HepG2 (cell line): ENCODE data around the gene HNRNPA2B1. TPM values are rescaled to one million over a fixed set of nuclear protein-coding genes. Genes with fewer than 3 reads are reported as not detected.
"Not testable (repeated sequence)": the region's sequence is repeated elsewhere in the genome, so short reads cannot be mapped to it uniquely, and the experiment has no call there.

Source experiments
- ATAC-seq: fragments of 200-7000 bp; cut with Tn5 transposase; 3 replicates; pipeline ENCODE4 v1.9.1; 2020; ENCODE audit warnings: mild to moderate bottlenecking, moderate library complexity
- BruUV-seq: library from RNA; stranded (reverse); fragments of 400-500 nt; replicated peaks from 2 replicates; lab custom pipeline; 2021; lab: Mats Ljungman, UMichigan
- CTCF ChIA-PET: fragments of 300-600 bp; formaldehyde crosslinking; extraction: SDS; loops from one replicate; lab custom pipeline; 2021; ENCODE audit warnings: low total read pairs, inconsistent platforms, low intra/inter-chr PET ratio; lab: Yijun Ruan, JAX
- POLR2A ChIA-PET: fragments of 350-600 bp; sonication (Branson Sonifier 250); formaldehyde crosslinking; loops from one replicate; lab custom pipeline; 2020; ENCODE audit warnings: antibody characterized with exemption, inconsistent platforms; lab: Yijun Ruan, JAX
- DNase-seq: peaks from one replicate; pipeline ENCODE4 v3.0.0-alpha.2; 2015; ENCODE audit warnings: low spot score
- FAIRE-seq: peaks from 3 replicates; lab custom pipeline; 2011; peaks lifted over from hg19 to GRCh38; lab: Jason Lieb, UNC
- H2AFZ ChIP-seq: one replicate; pipeline ENCODE4 v1.6.1; 2011; ENCODE audit warnings: low read length, inconsistent platforms
- H3K27ac ChIP-seq: fragments of 300-600 bp; 3 replicates; pipeline ENCODE4 v1.8.0; 2011; ENCODE audit warnings: mixed run types, mild to moderate bottlenecking, mixed read lengths, low read length, inconsistent platforms; ENCODE audit not compliant: insufficient read depth; ENCODE audit errors: extremely low read length
- H3K27me3 ChIP-seq, 2 experiments: fragments of 200-600 bp in 1 of 2; 2 replicates in 1 of 2; 3 replicates in 1 of 2; pipeline versions ENCODE4 v1.6.0 to v1.8.0; 2011; ENCODE audit warnings: low read length in 2 of 2, mild to moderate bottlenecking in 2 of 2, moderate library complexity in 2 of 2, inconsistent platforms in 1 of 2; ENCODE audit not compliant: insufficient read depth in 2 of 2, control insufficient read depth in 1 of 2
- H3K36me3 ChIP-seq, 2 experiments: fragments of 200-600 bp in 1 of 2; replicated peaks in 1 of 2; 2 replicates in 1 of 2; 3 replicates in 1 of 2; pipeline versions ENCODE4 v1.5.1 to v1.8.0; 2011; ENCODE audit warnings: low read length in 2 of 2, inconsistent platforms in 1 of 2; ENCODE audit not compliant: insufficient read depth in 2 of 2, control insufficient read depth in 1 of 2
- H3K4me1 ChIP-seq: 2 replicates; pipeline ENCODE4 v1.5.1; 2012; ENCODE audit warnings: low read length, inconsistent platforms; ENCODE audit not compliant: insufficient read depth
- H3K4me2 ChIP-seq: 2 replicates; pipeline ENCODE4 v1.6.0; 2011; ENCODE audit warnings: low read depth, low read length, inconsistent platforms
- H3K4me3 ChIP-seq, 3 experiments: fragments of 200-600 bp in 1 of 3; sonication (generic), shearing (Covaris generic) in 1 of 3; replicated peaks in 1 of 3; 2 replicates each; pipeline ENCODE4 v1.5.1; 2011 to 2016; ENCODE audit warnings: low read length in 3 of 3, inconsistent platforms in 2 of 3, low read depth in 2 of 3, mild to moderate bottlenecking in 2 of 3, control low read depth in 1 of 3, mixed read lengths in 1 of 3; ENCODE audit not compliant: insufficient read depth in 1 of 3
- H3K79me2 ChIP-seq: one replicate; pipeline ENCODE4 v1.6.1; 2011; ENCODE audit warnings: low read length, inconsistent platforms; ENCODE audit not compliant: insufficient read depth
- H3K9ac ChIP-seq: 2 replicates; pipeline ENCODE4 v1.6.0; 2011; ENCODE audit warnings: mild to moderate bottlenecking, low read depth, low read length, inconsistent platforms; ENCODE audit not compliant: insufficient read depth
- H3K9me3 ChIP-seq: 2 replicates; pipeline ENCODE4 v1.5.1; 2012; ENCODE audit warnings: mild to moderate bottlenecking, low read length
- H4K20me1 ChIP-seq: 2 replicates; pipeline ENCODE4 v1.6.0; 2011; ENCODE audit warnings: inconsistent platforms, mild to moderate bottlenecking, low read length, moderate library complexity; ENCODE audit not compliant: insufficient read depth
- ASH2L ChIP-seq: fragments of 300-600, 200-600 bp; sonication (generic); IDR thresholded peaks from 2 replicates; pipeline ENCODE4 v1.7.0; 2017; ENCODE audit warnings: low read depth, mild to moderate bottlenecking, moderate library complexity, mixed read lengths, low read length; ENCODE audit not compliant: insufficient read length
- DNMT3B ChIP-seq: conservative IDR thresholded peaks from 2 replicates; pipeline ENCODE4 v1.6.1; 2016; ENCODE audit warnings: missing biosample characterization, control low read depth
- FLYWCH1 ChIP-seq: sonication (generic); formaldehyde crosslinking; IDR thresholded peaks from 2 replicates; pipeline ENCODE4 v1.8.1; 2023; ENCODE audit warnings: mild to moderate bottlenecking, missing genetic modification reagents
- RNF2 ChIP-seq: fragments of 450-650 bp; conservative IDR thresholded peaks from 2 replicates; pipeline ENCODE4 v1.6.1; 2016; ENCODE audit warnings: low read depth
- SALL2 ChIP-seq: sonication (generic); formaldehyde crosslinking; IDR thresholded peaks from 2 replicates; pipeline ENCODE4 v1.8.1; 2023; ENCODE audit warnings: mild to moderate bottlenecking, missing genetic modification reagents, inconsistent platforms
- ZNF687 ChIP-seq: sonication (generic); formaldehyde crosslinking; IDR thresholded peaks from 2 replicates; pipeline ENCODE4 v1.5.1; 2020; ENCODE audit warnings: mild to moderate bottlenecking, missing genetic modification reagents, moderate library complexity
- ZSCAN29 ChIP-seq: sonication (generic); formaldehyde crosslinking; conservative IDR thresholded peaks from 2 replicates; pipeline ENCODE4 v1.4.0; 2020; ENCODE audit warnings: mild to moderate bottlenecking, missing genetic modification reagents
- WGBS: methylation state at CpG from one replicate; pipeline ENCODE4 v1.1.6; 2017; ENCODE audit warnings: low lambda C conversion rate; 5-methylcytosine and 5-hydroxymethylcytosine counted together
- in situ Hi-C: cut with HindIII; loops from 2 replicates; pipeline ENCODE4 v1.10.0; 2017; ENCODE audit warnings: low pct_unique_long_range_greater_than_20kb; ENCODE audit not compliant: extremely low pct_ligation_motif_present
- intact Hi-C: fragments of 100-400 bp; cut with micrococcal nuclease; formaldehyde crosslinking; loops from one replicate; pipeline ENCODE4 v1.10.0; 2022; ENCODE audit not compliant: unreplicated experiment
- polyA plus RNA-seq, 8 experiments: library from polyadenylated mRNA; depleted of rRNA in 3 of 8; stranded (reverse) in 7 of 8; unstranded in 1 of 8; fragments of >200 nt; fragmentation: Illumina TruSeq in 4 of 8; extraction: Trizol in 4 of 8; gene quantifications; 2 replicates each; pipeline versions ENCODE4 v1.2.1 to v1.2.3, GENCODE V29; 2011 to 2016; ENCODE audit warnings: low read depth in 4 of 8, missing spikeins in 1 of 8, mixed read lengths in 1 of 8; ENCODE audit not compliant: insufficient read depth in 1 of 8
- total RNA-seq, 5 experiments: library from RNA; depleted of rRNA; stranded (reverse); fragments of >200 nt; fragmentation: Illumina TruSeq; extraction: Trizol; gene quantifications; 2 replicates each; pipeline ENCODE4 v1.2.3, GENCODE V29; 2016; ENCODE audit warnings: low read depth in 1 of 5
- TF ChIP-seq, protein P1 (sequence below): sonication (generic); formaldehyde crosslinking; IDR thresholded peaks from 2 replicates; pipeline ENCODE4 v1.4.0; 2020; ENCODE audit warnings: missing genetic modification reagents

Gene HNRNPA2B1
- total and polyA plus RNA-seq, 2 of the 13 experiments (the other 11 are each of a cell fraction or from before 2014, with no cell fraction given), result 193 to 412 TPM

DNA sequence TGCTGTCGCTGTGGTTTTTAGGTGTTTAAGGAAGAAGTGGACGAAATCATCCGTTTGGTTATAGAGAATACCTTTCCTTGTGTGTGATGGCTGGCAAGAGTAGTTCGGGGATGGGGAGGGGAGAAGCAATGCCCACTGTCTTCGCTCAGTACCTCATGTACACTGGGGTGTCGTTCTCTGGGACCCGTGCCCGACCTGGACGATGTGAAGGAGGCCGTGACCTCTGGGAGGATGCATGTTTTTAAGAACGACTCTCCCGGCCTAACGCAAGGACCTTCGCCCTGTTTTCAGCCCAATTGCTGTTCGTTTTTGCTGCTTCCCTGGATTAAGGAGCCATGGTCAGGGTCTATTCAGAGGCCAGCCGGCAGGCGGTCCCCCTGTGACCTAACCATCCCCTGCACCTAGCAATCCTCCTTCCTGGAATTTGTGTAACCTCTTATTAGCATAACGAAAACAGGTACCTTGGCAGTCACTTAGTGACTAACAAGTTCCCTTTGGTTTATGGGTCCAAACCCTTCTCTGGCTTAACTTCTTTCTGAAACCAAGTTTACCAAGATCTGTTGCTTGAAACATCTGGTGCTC, 47.2 kb downstream of the HNRNPA2B1 start:
- intact Hi-C loops, result loop anchor here (2.0 to 10.0 kb wide), 2 partner anchors 45 to 59 kb away; no protein-coding TSS in a partner anchor
- in situ Hi-C loops, result no loop called here
- Histone ChIP-seq H3K4me2 (peak overlapping the region; percentile 81), H3K27me3 (peaks cover 0 to 13% of the 10 kb centered on the region in 2 experiments; a peak in 3 of 5 replicates), H3K4me3 (peak overlapping the region; percentile 53 to 72 (median 70)), H3K36me3 (no peaks in the 10 kb centered on the region), H3K9ac (peak overlapping the region; percentile 32; the same call in 1 of the 2 replicates), H3K4me1 (peaks cover 58% of the 10 kb centered on the region), H3K27ac (no peak overlapping the region), H3K79me2 (peaks cover 5% of the 10 kb centered on the region), H3K9me3 (no peaks in the 10 kb centered on the region), H2AFZ (no peak overlapping the region), H4K20me1 (no peaks in the 10 kb centered on the region)
- ATAC-seq (peak; percentile 26; the same call in 2 of the 3 replicates), DNase-seq (no peak), FAIRE-seq (no peak)
- ChIA-PET CTCF (no interaction called here), POLR2A (no interaction called here)
- TF ChIP-seq FLYWCH1 (no peak), RNF2 (0 out of 2 replicates have a peak, but pooled peaks have one; percentile 16), ASH2L (peak; percentile 26), DNMT3B (CRISPR knock-in tag) (no peak), ZSCAN29 (CRISPR knock-in tag) (peak; percentile 91; the same call in 1 of the 2 replicates)
- BruUV-seq, result TSS peak; percentile 72
- WGBS, result 6% methylated on average over 11 of the region's 18 CpGs

DNA sequence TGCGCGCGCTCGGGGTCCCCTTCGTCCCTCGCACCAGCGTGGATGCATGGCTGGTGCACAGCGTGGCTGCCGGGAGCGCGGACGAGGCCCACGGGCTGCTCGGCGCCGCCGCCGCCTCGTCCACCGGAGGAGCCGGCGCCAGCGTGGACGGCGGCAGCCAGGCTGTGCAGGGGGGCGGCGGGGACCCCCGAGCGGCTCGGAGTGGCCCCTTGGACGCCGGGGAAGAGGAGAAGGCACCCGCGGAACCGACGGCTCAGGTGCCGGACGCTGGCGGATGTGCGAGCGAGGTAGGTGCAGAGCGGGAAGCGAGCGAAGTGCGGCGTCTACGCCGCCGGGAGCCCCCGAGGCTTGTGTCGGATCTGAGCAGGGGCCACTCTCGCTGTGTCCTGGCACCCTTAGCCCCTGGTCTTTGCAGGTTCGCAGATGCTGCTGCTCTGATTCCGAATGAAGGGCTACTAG, 47.7 kb downstream of the HNRNPA2B1 start:
- H2AFZ ChIP-seq, DNase-seq, CTCF ChIA-PET, in situ Hi-C loops, H3K9me3 ChIP-seq, H3K27ac ChIP-seq, H3K79me2 ChIP-seq, H3K36me3 ChIP-seq, FAIRE-seq, BruUV-seq, H4K20me1 ChIP-seq: not testable (repeated sequence)
- H3K4me1 ChIP-seq, result peaks cover 53% of the 10 kb centered on the region
- intact Hi-C loops, result loop anchor here (2.0 to 10.0 kb wide), 2 partner anchors 46 to 58 kb away; no protein-coding TSS in a partner anchor
- POLR2A ChIA-PET, result interaction anchor here (1.1 to 2.4 kb wide), 5 partner anchors 9 to 47 kb away, joined by 4 to 36 read pairs (median 10); partner anchors contain the start of genes CBX3 and HNRNPA2B1
- peak overlapping the region; percentile 81 for H3K4me2 ChIP-seq
- no CpG with 5 or more reads among the region's 54 CpGs for WGBS
- H3K9ac ChIP-seq, result peak overlapping the region; percentile 54; the same call in 1 of the 2 replicates
- peak; percentile 34 for ATAC-seq
- peaks cover 0 to 13% of the 10 kb centered on the region in 2 experiments; a peak in 3 of 5 replicates for H3K27me3 ChIP-seq
- peak overlapping the region; percentile 58 to 72 (median 70) for H3K4me3 ChIP-seq
- TF ChIP-seq ZNF687 (CRISPR knock-in tag) (peak; percentile 49), SALL2 (peak; percentile 57; the same call in 1 of the 2 replicates)
- TF ChIP-seq, protein P1, sequence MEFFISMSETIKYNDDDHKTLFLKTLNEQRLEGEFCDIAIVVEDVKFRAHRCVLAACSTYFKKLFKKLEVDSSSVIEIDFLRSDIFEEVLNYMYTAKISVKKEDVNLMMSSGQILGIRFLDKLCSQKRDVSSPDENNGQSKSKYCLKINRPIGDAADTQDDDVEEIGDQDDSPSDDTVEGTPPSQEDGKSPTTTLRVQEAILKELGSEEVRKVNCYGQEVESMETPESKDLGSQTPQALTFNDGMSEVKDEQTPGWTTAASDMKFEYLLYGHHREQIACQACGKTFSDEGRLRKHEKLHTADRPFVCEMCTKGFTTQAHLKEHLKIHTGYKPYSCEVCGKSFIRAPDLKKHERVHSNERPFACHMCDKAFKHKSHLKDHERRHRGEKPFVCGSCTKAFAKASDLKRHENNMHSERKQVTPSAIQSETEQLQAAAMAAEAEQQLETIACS, result 0 out of 2 replicates have a peak, but pooled peaks have one; percentile 12
